Frontal cortex (tissue), 4 donors: ENCODE measurements around the gene WDR70. TPM values are rescaled to one million over a fixed set of nuclear protein-coding genes. Genes with fewer than 3 reads are reported as not detected.
"Not testable (repeated sequence)": the region's sequence is repeated elsewhere in the genome, so short reads cannot be mapped to it uniquely, and the experiment has no call there.

Source experiments
- DNase-seq, 2 donors: peaks; one replicate each; pipeline ENCODE4 v3.0.0; 2012; ENCODE audit warnings: low spot score in 2 of 2
- FAIRE-seq: peaks from 2 replicates; lab custom pipeline; 2012; peaks lifted over from hg19 to GRCh38; lab: Jason Lieb, UNC
- total RNA-seq: library from RNA; depleted of rRNA; stranded (reverse); fragments of >200 nt; gene quantifications from one replicate; pipeline ENCODE4 v1.2.3, GENCODE V29; 2014
- donor health status: control.
- donor health status: control.
- donor health status: control.

WDR70 gene
- total RNA-seq, 1 donor from 2014 or later, result 37.1 TPM

- FAIRE-seq (no peak), DNase-seq (no peak)
These were observed 286.2 kb downstream of the WDR70 start for GRCh38 chr5:37665272-37665671.

GRCh38 chr5:37665889-37666288 is 286.8 kb downstream of the WDR70 start:
- DNase-seq (no peak), FAIRE-seq (no peak)

GRCh38 chr5:37667430-37667829 is 288.3 kb downstream of the WDR70 start:
- DNase-seq (no peak), FAIRE-seq (no peak)

- no peak for FAIRE-seq
- no peak for DNase-seq
These were observed 288.7 kb downstream of the WDR70 start for GRCh38 chr5:37667846-37668245.

GRCh38 chr5:37668524-37669047 is 289.5 kb downstream of the WDR70 start:
- FAIRE-seq, result no peak
- no peak for DNase-seq

GRCh38 chr5:37672118-37672588 is 293.0 kb downstream of the WDR70 start:
- not testable (repeated sequence) for DNase-seq

GRCh38 chr5:37674361-37674760 is 295.2 kb downstream of the WDR70 start:
- DNase-seq, FAIRE-seq: not testable (repeated sequence)

More at GRCh38 chr5:37672118-37672588, 293.0 kb downstream of the WDR70 start:
- FAIRE-seq, result not testable (repeated sequence)

- DNase-seq, result not testable (repeated sequence)
These were observed 300.2 kb downstream of the WDR70 start for GRCh38 chr5:37679326-37679725.

GRCh38 chr5:37679903-37680302 is 300.8 kb downstream of the WDR70 start:
- not testable (repeated sequence) for FAIRE-seq, DNase-seq

More at GRCh38 chr5:37679326-37679725, 300.2 kb downstream of the WDR70 start:
- not testable (repeated sequence) for FAIRE-seq

- DNase-seq (no peak), FAIRE-seq (no peak)
These were observed 304.0 kb downstream of the WDR70 start for GRCh38 chr5:37683072-37683471.

GRCh38 chr5:37685211-37685610 is 306.1 kb downstream of the WDR70 start:
- no peak for FAIRE-seq

GRCh38 chr5:37685816-37686215 is 306.7 kb downstream of the WDR70 start:
- DNase-seq (no peak), FAIRE-seq (no peak)

More at GRCh38 chr5:37685211-37685610, 306.1 kb downstream of the WDR70 start:
- DNase-seq, result no peak

GRCh38 chr5:37688925-37689324 is 309.8 kb downstream of the WDR70 start:
- FAIRE-seq, DNase-seq: not testable (repeated sequence)

- DNase-seq, FAIRE-seq: not testable (repeated sequence)
These were observed 315.2 kb downstream of the WDR70 start for GRCh38 chr5:37694333-37694732.

- no peak for FAIRE-seq
- no peak for DNase-seq
These were observed 315.7 kb downstream of the WDR70 start for GRCh38 chr5:37694867-37695266.

GRCh38 chr5:37695647-37696046 is 316.5 kb downstream of the WDR70 start:
- DNase-seq, result no peak

GRCh38 chr5:37696190-37697021 is 317.3 kb downstream of the WDR70 start:
- DNase-seq (no peak), FAIRE-seq (no peak)

More at GRCh38 chr5:37695647-37696046, 316.5 kb downstream of the WDR70 start:
- FAIRE-seq, result no peak

GRCh38 chr5:37701868-37702267 is 322.8 kb downstream of the WDR70 start:
- no peak for FAIRE-seq
- no peak for DNase-seq

GRCh38 chr5:37703841-37704241 is 324.7 kb downstream of the WDR70 start:
- FAIRE-seq (no peak), DNase-seq (no peak)

GRCh38 chr5:37704406-37704805 is 325.3 kb downstream of the WDR70 start:
- no peak for DNase-seq
- no peak for FAIRE-seq

GRCh38 chr5:37709020-37709419 is 329.9 kb downstream of the WDR70 start:
- FAIRE-seq (no peak), DNase-seq (no peak)
